ENCODE results near the gene PRKAR2B. TPM values are rescaled to one million over a fixed set of nuclear protein-coding genes. Genes with fewer than 3 reads are reported as not detected.

Gene PRKAR2B
- total and polyA plus RNA-seq, 2 experiments from 2014 or later = 48.8 to 50.6 TPM

GRCh38 chr7:106997487-106998271 lies 46.8 kb upstream of the PRKAR2B start:
- Mint-ChIP-seq H3K27ac (no peak overlapping the region), H3K36me3 (ENCODE audit: low read depth) (no peaks in the 10 kb centered on the region), H3K9me3 (no peaks in the 10 kb centered on the region), H3K27me3 (ENCODE audit: insufficient read depth, low read depth, poor library complexity) (no peaks in the 10 kb centered on the region), H3K4me1 (no peaks in the 10 kb centered on the region), H3K4me3 (no peak overlapping the region)
- H3F3A ChIP-seq (replicated peaks; ENCODE audit: low read depth) = no peaks in the 10 kb centered on the region
- no peak overlapping the region for H3K27ac ChIP-seq (ENCODE audit: low read depth)
- no peaks in the 10 kb centered on the region for H3K4me1 ChIP-seq (ENCODE audit: insufficient read depth)
- no peaks in the 10 kb centered on the region for H3K36me3 ChIP-seq (ENCODE audit: insufficient read depth)
- H4K20me1 ChIP-seq (replicated peaks; ENCODE audit: insufficient read depth) = no peaks in the 10 kb centered on the region
- no peak overlapping the region for H3K4me3 ChIP-seq
- H2AFZ ChIP-seq = no peak overlapping the region
- TF ChIP-seq EZH2 (IDR thresholded peaks at IDR 0.05; ENCODE audit: low read depth, unreplicated experiment) = no peak
- TF ChIP-seq, protein P1, sequence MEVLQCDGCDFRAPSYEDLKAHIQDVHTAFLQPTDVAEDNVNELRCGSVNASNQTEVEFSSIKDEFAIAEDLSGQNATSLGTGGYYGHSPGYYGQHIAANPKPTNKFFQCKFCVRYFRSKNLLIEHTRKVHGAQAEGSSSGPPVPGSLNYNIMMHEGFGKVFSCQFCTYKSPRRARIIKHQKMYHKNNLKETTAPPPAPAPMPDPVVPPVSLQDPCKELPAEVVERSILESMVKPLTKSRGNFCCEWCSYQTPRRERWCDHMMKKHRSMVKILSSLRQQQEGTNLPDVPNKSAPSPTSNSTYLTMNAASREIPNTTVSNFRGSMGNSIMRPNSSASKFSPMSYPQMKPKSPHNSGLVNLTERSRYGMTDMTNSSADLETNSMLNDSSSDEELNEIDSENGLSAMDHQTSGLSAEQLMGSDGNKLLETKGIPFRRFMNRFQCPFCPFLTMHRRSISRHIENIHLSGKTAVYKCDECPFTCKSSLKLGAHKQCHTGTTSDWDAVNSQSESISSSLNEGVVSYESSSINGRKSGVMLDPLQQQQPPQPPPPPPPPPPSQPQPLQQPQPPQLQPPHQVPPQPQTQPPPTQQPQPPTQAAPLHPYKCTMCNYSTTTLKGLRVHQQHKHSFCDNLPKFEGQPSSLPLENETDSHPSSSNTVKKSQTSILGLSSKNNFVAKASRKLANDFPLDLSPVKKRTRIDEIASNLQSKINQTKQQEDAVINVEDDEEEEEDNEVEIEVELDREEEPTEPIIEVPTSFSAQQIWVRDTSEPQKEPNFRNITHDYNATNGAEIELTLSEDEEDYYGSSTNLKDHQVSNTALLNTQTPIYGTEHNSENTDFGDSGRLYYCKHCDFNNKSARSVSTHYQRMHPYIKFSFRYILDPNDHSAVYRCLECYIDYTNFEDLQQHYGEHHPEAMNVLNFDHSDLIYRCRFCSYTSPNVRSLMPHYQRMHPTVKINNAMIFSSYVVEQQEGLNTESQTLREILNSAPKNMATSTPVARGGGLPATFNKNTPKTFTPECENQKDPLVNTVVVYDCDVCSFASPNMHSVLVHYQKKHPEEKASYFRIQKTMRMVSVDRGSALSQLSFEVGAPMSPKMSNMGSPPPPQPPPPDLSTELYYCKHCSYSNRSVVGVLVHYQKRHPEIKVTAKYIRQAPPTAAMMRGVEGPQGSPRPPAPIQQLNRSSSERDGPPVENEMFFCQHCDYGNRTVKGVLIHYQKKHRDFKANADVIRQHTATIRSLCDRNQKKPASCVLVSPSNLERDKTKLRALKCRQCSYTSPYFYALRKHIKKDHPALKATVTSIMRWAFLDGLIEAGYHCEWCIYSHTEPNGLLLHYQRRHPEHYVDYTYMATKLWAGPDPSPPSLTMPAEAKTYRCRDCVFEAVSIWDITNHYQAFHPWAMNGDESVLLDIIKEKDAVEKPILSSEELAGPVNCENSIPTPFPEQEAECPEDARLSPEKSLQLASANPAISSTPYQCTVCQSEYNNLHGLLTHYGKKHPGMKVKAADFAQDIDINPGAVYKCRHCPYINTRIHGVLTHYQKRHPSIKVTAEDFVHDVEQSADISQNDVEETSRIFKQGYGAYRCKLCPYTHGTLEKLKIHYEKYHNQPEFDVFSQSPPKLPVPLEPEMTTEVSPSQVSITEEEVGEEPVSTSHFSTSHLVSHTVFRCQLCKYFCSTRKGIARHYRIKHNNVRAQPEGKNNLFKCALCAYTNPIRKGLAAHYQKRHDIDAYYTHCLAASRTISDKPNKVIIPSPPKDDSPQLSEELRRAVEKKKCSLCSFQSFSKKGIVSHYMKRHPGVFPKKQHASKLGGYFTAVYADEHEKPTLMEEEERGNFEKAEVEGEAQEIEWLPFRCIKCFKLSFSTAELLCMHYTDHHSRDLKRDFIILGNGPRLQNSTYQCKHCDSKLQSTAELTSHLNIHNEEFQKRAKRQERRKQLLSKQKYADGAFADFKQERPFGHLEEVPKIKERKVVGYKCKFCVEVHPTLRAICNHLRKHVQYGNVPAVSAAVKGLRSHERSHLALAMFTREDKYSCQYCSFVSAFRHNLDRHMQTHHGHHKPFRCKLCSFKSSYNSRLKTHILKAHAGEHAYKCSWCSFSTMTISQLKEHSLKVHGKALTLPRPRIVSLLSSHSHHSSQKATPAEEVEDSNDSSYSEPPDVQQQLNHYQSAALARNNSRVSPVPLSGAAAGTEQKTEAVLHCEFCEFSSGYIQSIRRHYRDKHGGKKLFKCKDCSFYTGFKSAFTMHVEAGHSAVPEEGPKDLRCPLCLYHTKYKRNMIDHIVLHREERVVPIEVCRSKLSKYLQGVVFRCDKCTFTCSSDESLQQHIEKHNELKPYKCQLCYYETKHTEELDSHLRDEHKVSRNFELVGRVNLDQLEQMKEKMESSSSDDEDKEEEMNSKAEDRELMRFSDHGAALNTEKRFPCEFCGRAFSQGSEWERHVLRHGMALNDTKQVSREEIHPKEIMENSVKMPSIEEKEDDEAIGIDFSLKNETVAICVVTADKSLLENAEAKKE (CRISPR knock-in tag; IDR thresholded peaks at IDR 0.05) = no peak
- TF ChIP-seq CREB1 (CRISPR knock-in tag; IDR thresholded peaks at IDR 0.05; ENCODE audit: low read depth) = no peak
- TF ChIP-seq STAT1 (IDR thresholded peaks at IDR 0.05; ENCODE audit: unreplicated experiment) = no peak
- no peak for TF ChIP-seq ETS1 (IDR thresholded peaks at IDR 0.05)
- no peak for TF ChIP-seq JUNB (IDR thresholded peaks at IDR 0.05; ENCODE audit: unreplicated experiment)
- no peak for TF ChIP-seq ZNF114 (CRISPR knock-in tag; IDR thresholded peaks at IDR 0.05)
- TF ChIP-seq NANOG (IDR thresholded peaks at IDR 0.05; ENCODE audit: borderline replicate concordance) = no peak
- no peak for TF ChIP-seq EZH2phosphoT487 (IDR thresholded peaks at IDR 0.05; ENCODE audit: unreplicated experiment)
- no peak for TF ChIP-seq ZNF331 (CRISPR knock-in tag; IDR thresholded peaks at IDR 0.05; ENCODE audit: low read depth)
- TF ChIP-seq CTCF (conservative IDR thresholded peaks at IDR 0.05; ENCODE audit: low read depth in 2 of 2) = no peak
- no peak overlapping the region for H3K4me2 ChIP-seq
- H3K79me2 ChIP-seq (replicated peaks; ENCODE audit: insufficient read depth) = no peaks in the 10 kb centered on the region
- peaks cover 11% of the 10 kb centered on the region; the same call in 1 of the 2 replicates for H3K9me2 ChIP-seq (ENCODE audit: insufficient read depth)
- no peak for DNase-seq (ENCODE audit: low spot score)
- ATAC-seq = no peak
- no peaks in the 10 kb centered on the region for H3K27me3 ChIP-seq (ENCODE audit: insufficient read depth)

All from GM23338 (cell line).